A549 (cell line): Measurements from ENCODE around the gene CFAP77. TPM values are rescaled to one million over a fixed set of nuclear protein-coding genes. Genes with fewer than 3 reads are reported as not detected.

Experiments
- ATAC-seq, 2 experiments: fragments of 200-7000 bp in 1 of 2; fragments of >200 bp in 1 of 2; cut with Nextera tagmentation in 1 of 2; cut with Tn5 transposase in 1 of 2; 3 replicates each; pipeline versions ENCODE4 v1.8.0 to v1.9.1; 2018 to 2020; ENCODE audit warnings: mild to moderate bottlenecking in 1 of 2, moderate library complexity in 1 of 2
- CTCF ChIA-PET: fragments of 300-600 bp; sonication (Branson Sonifier 250); formaldehyde crosslinking; extraction: SDS; loops from one replicate; lab custom pipeline; 2021; ENCODE audit warnings: antibody characterized with exemption, inconsistent platforms; lab: Yijun Ruan, JAX
- POLR2A ChIA-PET: fragments of 350-600 bp; formaldehyde crosslinking; extraction: SDS; loops from one replicate; lab custom pipeline; 2021; ENCODE audit warnings: antibody characterized with exemption, inconsistent platforms; lab: Yijun Ruan, JAX
- DNase-seq, 2 experiments: peaks; one replicate each; pipeline versions ENCODE4 v3.0.0 to v3.0.0-alpha.2; 2011 to 2016; ENCODE audit warnings: low read depth in 1 of 2, low spot score in 1 of 2
- FAIRE-seq: peaks from 2 replicates; lab custom pipeline; 2011; peaks lifted over from hg19 to GRCh38; lab: Jason Lieb, UNC
- H3K27ac ChIP-seq, 2 experiments: fragments of >200 bp; sonication (Bioruptor Twin); formaldehyde crosslinking; 3 replicates each; pipeline ENCODE4 v1.5.1; 2016 to 2017
- H3K4me1 ChIP-seq: fragments of >200 bp; sonication (Bioruptor Twin); formaldehyde crosslinking; 3 replicates; pipeline ENCODE4 v1.6.1; 2016
- H3K4me2 ChIP-seq: fragments of >200 bp; sonication (Bioruptor Twin); formaldehyde crosslinking; 3 replicates; pipeline ENCODE4 v1.6.1; 2016
- H3K4me3 ChIP-seq: fragments of >200 bp; sonication (Bioruptor Twin); formaldehyde crosslinking; 3 replicates; pipeline ENCODE4 v1.5.1; 2016
- H3K9me3 ChIP-seq: fragments of >200 bp; sonication (Bioruptor Twin); formaldehyde crosslinking; 3 replicates; pipeline ENCODE4 v1.6.1; 2016
- BHLHE40 ChIP-seq: IDR thresholded peaks from 2 replicates; pipeline ENCODE4 v1.6.1; 2012; ENCODE audit warnings: low read depth, low read length, inconsistent platforms
- CBX2 ChIP-seq: fragments of 200-600 bp; sonication (generic); IDR thresholded peaks from 2 replicates; pipeline ENCODE4 v1.6.1; 2016; ENCODE audit warnings: low read depth, mild to moderate bottlenecking, borderline replicate concordance
- CBX8 ChIP-seq: fragments of 200-600 bp; sonication (generic); IDR thresholded peaks from 2 replicates; pipeline ENCODE4 v1.6.1; 2016
- CHD2 ChIP-seq: fragments of 150-350 bp; IDR thresholded peaks from 2 replicates; pipeline ENCODE4 v1.6.1; 2014; ENCODE audit warnings: low read length; ENCODE audit not compliant: partially characterized antibody
- EHF ChIP-seq: fragments of 250-450 bp; sonication (Bioruptor Pico); IDR thresholded peaks from 2 replicates; pipeline ENCODE4 v1.5.0; 2020; ENCODE audit warnings: mild to moderate bottlenecking
- EHMT2 ChIP-seq: fragments of 200-600 bp; sonication (generic); IDR thresholded peaks from 2 replicates; pipeline ENCODE4 v1.6.1; 2016; ENCODE audit warnings: antibody characterized with exemption, low read depth, mild to moderate bottlenecking, moderate library complexity
- EP300 ChIP-seq, 2 experiments: fragments of >200 bp; sonication (Bioruptor Twin); formaldehyde crosslinking; IDR thresholded peaks; 2 replicates in 1 of 2; 3 replicates in 1 of 2; pipeline ENCODE4 v1.6.1; 2016 to 2017
- ESRRA ChIP-seq: fragments of 150-350 bp; IDR thresholded peaks from 2 replicates; pipeline ENCODE4 v1.6.1; 2014; ENCODE audit warnings: mild to moderate bottlenecking, low read length, borderline replicate concordance
- FOSB ChIP-seq: fragments of 250-450 bp; sonication (Bioruptor Pico); IDR thresholded peaks from 2 replicates; pipeline ENCODE4 v1.5.0; 2020; ENCODE audit warnings: mild to moderate bottlenecking, moderate library complexity
- FOSL2 ChIP-seq, 2 experiments: fragments of 450-650 bp in 1 of 2; fragments of >200 bp in 1 of 2; sonication (Bioruptor Twin) in 1 of 2; formaldehyde crosslinking; IDR thresholded peaks; 2 replicates each; pipeline versions ENCODE4 v1.5.0 to v1.6.1; 2016 to 2020; ENCODE audit warnings: mild to moderate bottlenecking in 1 of 2, moderate library complexity in 1 of 2
- FOXS1 ChIP-seq: fragments of 250-450 bp; sonication (Bioruptor Pico); IDR thresholded peaks from 2 replicates; pipeline ENCODE4 v1.5.0; 2020; ENCODE audit warnings: mild to moderate bottlenecking, moderate library complexity
- HEYL ChIP-seq: fragments of 250-450 bp; sonication (Bioruptor Pico); IDR thresholded peaks from 2 replicates; pipeline ENCODE4 v1.8.0; 2021; ENCODE audit warnings: mild to moderate bottlenecking, moderate library complexity
- HOXA7 ChIP-seq: fragments of 250-450 bp; sonication (Bioruptor Pico); IDR thresholded peaks from 2 replicates; pipeline ENCODE4 v1.5.0; 2020; ENCODE audit warnings: mild to moderate bottlenecking, moderate library complexity
- HOXB13 ChIP-seq: fragments of 250-450 bp; sonication (Bioruptor Pico); IDR thresholded peaks from 2 replicates; pipeline ENCODE4 v1.5.0; 2020; ENCODE audit warnings: low read depth, mild to moderate bottlenecking, moderate library complexity
- KDM1A ChIP-seq: fragments of 200-600 bp; sonication (generic); IDR thresholded peaks from 2 replicates; pipeline ENCODE4 v1.6.1; 2016; ENCODE audit warnings: low read depth, mild to moderate bottlenecking
- MAFK ChIP-seq: fragments of 450-650 bp; IDR thresholded peaks from 2 replicates; pipeline ENCODE4 v1.6.1; 2014; ENCODE audit not compliant: partially characterized antibody
- MAX ChIP-seq: IDR thresholded peaks from 2 replicates; pipeline ENCODE4 v1.6.1; 2012
- MYC ChIP-seq: IDR thresholded peaks from 2 replicates; pipeline ENCODE4 v1.6.1; 2012; ENCODE audit warnings: mild to moderate bottlenecking, inconsistent platforms, low read length, improper control_type of control experiment, borderline replicate concordance
- NR3C1 ChIP-seq: fragments of >200 bp; sonication (Bioruptor Twin); formaldehyde crosslinking; IDR thresholded peaks from 3 replicates; pipeline ENCODE4 v1.6.1; 2017
- PHF8 ChIP-seq: fragments of 200-600 bp; sonication (generic); IDR thresholded peaks from 2 replicates; pipeline ENCODE4 v1.6.1; 2016; ENCODE audit warnings: low read depth, mild to moderate bottlenecking, antibody characterized with exemption, moderate library complexity, borderline replicate concordance
- RAD21 ChIP-seq, 2 experiments: fragments of >200 bp in 1 of 2; sonication (Bioruptor Twin) in 1 of 2; formaldehyde crosslinking in 1 of 2; IDR thresholded peaks in 1 of 2; conservative IDR thresholded peaks in 1 of 2; 2 replicates in 1 of 2; 3 replicates in 1 of 2; pipeline ENCODE4 v1.6.1; 2012 to 2018; ENCODE audit warnings: inconsistent platforms in 1 of 2
- RFX5 ChIP-seq: fragments of 450-650 bp; IDR thresholded peaks from 2 replicates; pipeline ENCODE4 v1.7.1; 2014; ENCODE audit warnings: antibody characterized with exemption, mild to moderate bottlenecking, moderate library complexity
- RNF2 ChIP-seq: fragments of 200-600 bp; sonication (generic); IDR thresholded peaks from 2 replicates; pipeline ENCODE4 v1.6.1; 2016; ENCODE audit warnings: low read depth, mild to moderate bottlenecking, antibody characterized with exemption, moderate library complexity, borderline replicate concordance
- SREBF2 ChIP-seq: fragments of 450-650 bp; IDR thresholded peaks from 2 replicates; pipeline ENCODE4 v1.6.1; 2014; ENCODE audit warnings: mild to moderate bottlenecking, moderate library complexity
- TFCP2L1 ChIP-seq: fragments of 250-450 bp; sonication (Bioruptor Pico); IDR thresholded peaks from 2 replicates; pipeline ENCODE4 v1.5.0; 2021; ENCODE audit warnings: mild to moderate bottlenecking
- ZC3H11A ChIP-seq: fragments of 450-650 bp; IDR thresholded peaks from 2 replicates; pipeline ENCODE4 v1.6.1; 2014; ENCODE audit warnings: antibody characterized with exemption, mild to moderate bottlenecking
- ZNF302 ChIP-seq: fragments of 250-450 bp; sonication (Bioruptor Pico); IDR thresholded peaks from 2 replicates; pipeline ENCODE4 v1.9.0; 2021; ENCODE audit warnings: inconsistent platforms, mild to moderate bottlenecking, moderate library complexity
- ZSCAN20 ChIP-seq: fragments of 250-450 bp; sonication (Bioruptor Pico); IDR thresholded peaks from 2 replicates; pipeline ENCODE4 v1.8.0; 2022; ENCODE audit warnings: mild to moderate bottlenecking, moderate library complexity
- WGBS: methylation state at CpG from one replicate; pipeline ENCODE4 v1.1.6; 2017; ENCODE audit errors: missing lambda C conversion rate; 5-methylcytosine and 5-hydroxymethylcytosine counted together
- polyA plus RNA-seq, 4 experiments: library from polyadenylated mRNA; depleted of rRNA in 3 of 4; stranded (reverse); fragments of >200 nt; fragmentation: RNase III in 1 of 4; extraction: RNeasy Plus Mini Kit Qiagen cat#74134 plus additional on column Dnase treatment in 1 of 4; gene quantifications; 2 replicates in 3 of 4; 3 replicates in 1 of 4; pipeline ENCODE4 v1.2.3, GENCODE V29; 2011 to 2017
- TF ChIP-seq, protein P1 (sequence below): fragments of 450-650 bp; IDR thresholded peaks from 2 replicates; pipeline ENCODE4 v1.6.1; 2014; ENCODE audit warnings: antibody characterized with exemption

The CFAP77 gene
- polyA plus RNA-seq, 2 of the 4 experiments (the other 2 are of a cell fraction) = 0.05 TPM; not detected in 1

DNA sequence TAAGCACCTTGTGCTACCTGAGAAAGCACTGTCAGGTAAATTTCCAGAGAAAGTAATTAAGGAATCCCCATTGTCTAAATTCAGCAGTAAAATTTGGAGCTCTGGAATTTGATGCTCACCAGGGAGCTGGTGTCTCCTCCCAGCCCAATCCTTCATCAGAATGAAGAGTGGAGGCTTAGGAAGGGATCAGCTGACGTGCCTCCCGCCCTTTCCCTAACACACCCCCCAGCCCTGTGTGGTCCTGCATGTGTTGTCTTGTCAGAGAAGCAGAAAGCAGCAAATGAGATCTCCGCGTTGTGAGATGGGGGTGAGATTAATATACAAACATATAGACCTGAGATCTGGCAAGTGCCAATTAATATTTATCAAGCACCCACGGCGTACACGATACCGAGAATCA, 145.5 kb downstream of the CFAP77 start:
- POLR2A ChIA-PET = no interaction called here
- Histone ChIP-seq H3K27ac (no peak overlapping the region), H3K9me3 (no peaks in the 10 kb centered on the region), H3K4me3 (no peak overlapping the region), H3K4me1 (no peaks in the 10 kb centered on the region), H3K4me2 (no peak overlapping the region)
- TF ChIP-seq TFCP2L1 (CRISPR knock-in tag) (no peak), CBX2 (no peak), RFX5 (no peak), PHF8 (no peak), RNF2 (no peak), CBX8 (no peak), SREBF2 (no peak), EHMT2 (no peak), EHF (CRISPR knock-in tag) (no peak), KDM1A (no peak), MAX (no peak), BHLHE40 (no peak), FOXS1 (CRISPR knock-in tag) (no peak), ZC3H11A (no peak), FOSB (CRISPR knock-in tag) (no peak), HOXA7 (no peak), HOXB13 (no peak), CHD2 (no peak), RAD21 (conservative IDR thresholded peaks at IDR 0.05 in 1 of 2, IDR thresholded peaks at IDR 0.05 in 1 of 2) (no peak)
- TF ChIP-seq, protein P1, sequence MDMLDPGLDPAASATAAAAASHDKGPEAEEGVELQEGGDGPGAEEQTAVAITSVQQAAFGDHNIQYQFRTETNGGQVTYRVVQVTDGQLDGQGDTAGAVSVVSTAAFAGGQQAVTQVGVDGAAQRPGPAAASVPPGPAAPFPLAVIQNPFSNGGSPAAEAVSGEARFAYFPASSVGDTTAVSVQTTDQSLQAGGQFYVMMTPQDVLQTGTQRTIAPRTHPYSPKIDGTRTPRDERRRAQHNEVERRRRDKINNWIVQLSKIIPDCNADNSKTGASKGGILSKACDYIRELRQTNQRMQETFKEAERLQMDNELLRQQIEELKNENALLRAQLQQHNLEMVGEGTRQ = no peak
- DNase-seq (no peak), ATAC-seq (no peak), FAIRE-seq (no peak)
- CTCF ChIA-PET = no interaction called here
- WGBS = 48% methylated on average over 8 of the region's 8 CpGs

DNA sequence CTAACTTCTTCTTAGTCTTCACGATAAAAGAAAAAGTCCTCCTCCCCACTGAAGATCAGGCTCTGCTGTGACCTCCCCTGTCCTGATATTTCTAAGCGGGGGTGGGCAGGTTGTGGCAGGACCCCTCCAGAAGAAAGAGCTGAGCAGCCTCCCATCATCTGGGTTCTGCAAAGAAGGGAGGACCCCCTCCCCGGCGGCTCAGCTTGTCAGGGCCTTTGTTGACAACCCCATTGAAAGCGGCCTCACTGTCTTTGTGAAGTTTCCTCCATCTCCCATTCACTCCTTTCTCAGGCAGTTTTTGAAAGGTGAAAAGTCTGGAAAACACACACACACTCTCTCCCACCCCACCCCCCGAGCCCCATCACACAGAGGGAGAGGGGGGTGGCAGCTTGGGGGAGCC, 146.2 kb downstream of the CFAP77 start:
- TF ChIP-seq MYC = no peak
- no peak for TF ChIP-seq FOSL2 (IDR thresholded peaks at IDR 0.05)
- TF ChIP-seq FOSL2 (CRISPR knock-in tag; IDR thresholded peaks at IDR 0.05) = no peak
- no peak for TF ChIP-seq PHF8
- TF ChIP-seq ZSCAN20 = no peak
- no peak for TF ChIP-seq KDM1A
- TF ChIP-seq MAFK = no peak
- TF ChIP-seq ZNF302 (CRISPR knock-in tag) = no peak
- no peak for TF ChIP-seq HEYL (CRISPR knock-in tag)
- no peak for TF ChIP-seq EP300 (IDR thresholded peaks at IDR 0.05)
- TF ChIP-seq ESRRA = no peak
- no peak for TF ChIP-seq NR3C1
- no peak for DNase-seq
- Histone ChIP-seq H3K27ac (no peak overlapping the region), H3K4me3 (no peak overlapping the region), H3K4me1 (no peaks in the 10 kb centered on the region), H3K9me3 (no peaks in the 10 kb centered on the region), H3K4me2 (no peak overlapping the region)
- ChIA-PET POLR2A (no interaction called here), CTCF (interaction anchor here (0.9 kb wide), 1 partner anchor 18 kb away, joined by 4 read pairs; no protein-coding TSS in a partner anchor)
- no peak for ATAC-seq
- 67% methylated on average over 5 of the region's 6 CpGs for WGBS
- FAIRE-seq = no peak
